ENCODE data around the gene CALML3. TPM values are rescaled to one million over a fixed set of nuclear protein-coding genes. Genes with fewer than 3 reads are reported as not detected.
"Not testable (repeated sequence)": the region's sequence is repeated elsewhere in the genome, so short reads cannot be mapped to it uniquely, and the experiment has no call there.

Gene CALML3
- 144 TPM for total RNA-seq
- 142 TPM for polyA plus RNA-seq
- long read RNA-seq, donor 1, transcript CALML3-201 (1 exons, 2,763 nt), result major isoform, 34 of 34 reads
- long read RNA-seq, donor 1, partial matches to known transcripts, result 0 of 34 reads
- long read RNA-seq, donor 1, other reads (novel, unspliced or antisense), result 0 of 34 reads
- long read RNA-seq, donor 2, result 0 reads
- long read RNA-seq, donor 3, transcript CALML3-201 (1 exons, 2,763 nt), result major isoform, 539 of 539 reads
- long read RNA-seq, donor 3, partial matches to known transcripts, result 0 of 539 reads
- long read RNA-seq, donor 3, other reads (novel, unspliced or antisense), result 0 of 539 reads
- long read RNA-seq, donor 4, transcript CALML3-201 (1 exons, 2,763 nt), result major isoform, 431 of 437 reads
- long read RNA-seq, donor 4, partial matches to known transcripts, result 6 of 437 reads
- long read RNA-seq, donor 4, other reads (novel, unspliced or antisense), result 0 of 437 reads
- long read RNA-seq, donor 5, transcript CALML3-201 (1 exons, 2,763 nt), result major isoform, 522 of 522 reads
- long read RNA-seq, donor 5, partial matches to known transcripts, result 0 of 522 reads
- long read RNA-seq, donor 5, other reads (novel, unspliced or antisense), result 0 of 522 reads
- long read RNA-seq, donor 6, transcript CALML3-201 (1 exons, 2,763 nt), result major isoform, 283 of 283 reads
- long read RNA-seq, donor 6, partial matches to known transcripts, result 0 of 283 reads
- long read RNA-seq, donor 6, other reads (novel, unspliced or antisense), result 0 of 283 reads
- long read RNA-seq, donor 7, transcript CALML3-201 (1 exons, 2,763 nt), result major isoform, 415 of 415 reads
- long read RNA-seq, donor 7, partial matches to known transcripts, result 0 of 415 reads
- long read RNA-seq, donor 7, other reads (novel, unspliced or antisense), result 0 of 415 reads
- long read RNA-seq, donor 8, transcript CALML3-201 (1 exons, 2,763 nt), result major isoform, 155 of 155 reads
- long read RNA-seq, donor 8, partial matches to known transcripts, result 0 of 155 reads
- long read RNA-seq, donor 8, other reads (novel, unspliced or antisense), result 0 of 155 reads
- long read RNA-seq, donor 9, transcript CALML3-201 (1 exons, 2,763 nt), result major isoform, 171 of 171 reads
- long read RNA-seq, donor 9, partial matches to known transcripts, result 0 of 171 reads
- long read RNA-seq, donor 9, other reads (novel, unspliced or antisense), result 0 of 171 reads
- long read RNA-seq, donor 10, transcript CALML3-201 (1 exons, 2,763 nt), result major isoform, 274 of 274 reads
- long read RNA-seq, donor 10, partial matches to known transcripts, result 0 of 274 reads
- long read RNA-seq, donor 10, other reads (novel, unspliced or antisense), result 0 of 274 reads

DNA sequence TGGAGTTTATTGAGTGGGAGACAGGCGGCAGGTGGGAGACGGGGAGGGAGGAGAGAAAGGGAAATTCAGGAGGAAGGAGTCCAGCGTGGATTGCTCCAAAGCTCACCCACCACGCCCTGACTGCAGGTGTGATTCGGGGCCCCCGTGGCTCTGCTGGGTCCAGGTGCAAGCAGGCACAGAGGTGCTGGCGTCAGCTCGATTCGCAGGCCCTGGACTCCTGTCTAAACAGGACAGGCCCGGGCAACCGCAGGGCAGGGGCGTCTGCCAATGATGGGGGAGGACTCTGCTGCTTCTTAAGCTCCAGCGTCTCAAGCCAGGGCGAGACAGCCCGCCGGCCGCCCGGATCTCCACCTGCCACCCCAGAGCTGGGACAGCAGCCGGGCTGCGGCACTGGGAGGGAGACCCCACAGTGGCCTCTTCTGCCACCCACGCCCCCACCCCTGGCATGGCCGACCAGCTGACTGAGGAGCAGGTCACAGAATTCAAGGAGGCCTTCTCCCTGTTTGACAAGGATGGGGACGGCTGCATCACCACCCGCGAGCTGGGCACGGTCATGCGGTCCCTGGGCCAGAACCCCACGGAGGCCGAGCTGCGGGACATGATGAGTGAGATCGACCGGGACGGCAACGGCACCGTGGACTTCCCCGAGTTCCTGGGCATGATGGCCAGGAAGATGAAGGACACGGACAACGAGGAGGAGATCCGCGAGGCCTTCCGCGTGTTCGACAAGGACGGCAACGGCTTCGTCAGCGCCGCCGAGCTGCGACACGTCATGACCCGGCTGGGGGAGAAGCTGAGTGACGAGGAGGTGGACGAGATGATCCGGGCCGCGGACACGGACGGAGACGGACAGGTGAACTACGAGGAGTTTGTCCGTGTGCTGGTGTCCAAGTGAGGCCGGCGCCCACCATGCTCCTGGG lies at the start of gene CALML3:
TSS of gene CALML3 (plus strand) at position 321 of the 920 bp plus-strand sequence. CDS start at position 446, 125 bp downstream.
- no peak for DNase-seq (ENCODE audit: low read depth in 6 of 9, low spot score in 9 of 9)
- H3K27me3 ChIP-seq (ENCODE audit: control insufficient read depth in 2 of 2, insufficient read depth in 1 of 2, low read length in 1 of 2), result no peaks in the 10 kb centered on the region
- WGBS, result 94% methylated on average over 64 of the region's 64 CpGs
- H3K27ac ChIP-seq (ENCODE audit: low read depth in 1 of 2, low read length in 1 of 2), result peak within 1 kb of the TSS; percentile 18 to 74
- no peaks in the 10 kb centered on the region for H3K36me3 ChIP-seq (ENCODE audit: control insufficient read depth in 2 of 2, insufficient read depth in 2 of 2, low read length in 1 of 2)
- peak within 1 kb of the TSS; percentile 22 to 39 for H3K4me3 ChIP-seq (ENCODE audit: low read length in 2 of 2)
- H3K4me1 ChIP-seq (ENCODE audit: control insufficient read depth in 2 of 2, insufficient read depth in 2 of 2, low read length in 2 of 2), result peaks cover 4 to 17% of the 10 kb centered on the region in 2 donors
- no peaks in the 10 kb centered on the region for H3K9me3 ChIP-seq (ENCODE audit: control insufficient read depth in 2 of 2, insufficient read depth in 1 of 2, low read length in 1 of 2)

DNA sequence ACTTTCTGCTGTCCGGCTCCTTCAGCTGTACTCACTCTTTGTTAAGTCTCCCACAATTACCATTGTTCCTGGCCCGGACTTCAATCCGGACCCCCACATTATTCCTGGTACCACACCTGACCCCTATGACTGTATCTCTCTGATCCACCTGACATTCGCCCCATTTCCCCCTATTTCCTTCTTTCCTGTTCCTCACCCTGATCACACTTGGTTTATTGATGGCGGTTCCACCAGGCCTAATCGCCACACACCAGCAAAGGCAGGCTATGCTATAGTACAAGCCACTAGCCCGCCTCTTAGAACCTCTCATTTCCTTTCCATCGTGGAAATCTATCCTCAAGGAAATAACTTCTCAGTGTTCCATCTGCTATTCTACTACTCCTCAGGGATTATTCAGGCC lies 49.7 kb upstream of the CALML3 start:
- H3K27me3 ChIP-seq (ENCODE audit: control insufficient read depth in 2 of 2, insufficient read depth in 1 of 2, low read length in 1 of 2); H3K27ac ChIP-seq (ENCODE audit: low read depth in 1 of 2, low read length in 1 of 2): not testable (repeated sequence)
- WGBS, result 93% methylated on average over 6 of the region's 8 CpGs

DNA sequence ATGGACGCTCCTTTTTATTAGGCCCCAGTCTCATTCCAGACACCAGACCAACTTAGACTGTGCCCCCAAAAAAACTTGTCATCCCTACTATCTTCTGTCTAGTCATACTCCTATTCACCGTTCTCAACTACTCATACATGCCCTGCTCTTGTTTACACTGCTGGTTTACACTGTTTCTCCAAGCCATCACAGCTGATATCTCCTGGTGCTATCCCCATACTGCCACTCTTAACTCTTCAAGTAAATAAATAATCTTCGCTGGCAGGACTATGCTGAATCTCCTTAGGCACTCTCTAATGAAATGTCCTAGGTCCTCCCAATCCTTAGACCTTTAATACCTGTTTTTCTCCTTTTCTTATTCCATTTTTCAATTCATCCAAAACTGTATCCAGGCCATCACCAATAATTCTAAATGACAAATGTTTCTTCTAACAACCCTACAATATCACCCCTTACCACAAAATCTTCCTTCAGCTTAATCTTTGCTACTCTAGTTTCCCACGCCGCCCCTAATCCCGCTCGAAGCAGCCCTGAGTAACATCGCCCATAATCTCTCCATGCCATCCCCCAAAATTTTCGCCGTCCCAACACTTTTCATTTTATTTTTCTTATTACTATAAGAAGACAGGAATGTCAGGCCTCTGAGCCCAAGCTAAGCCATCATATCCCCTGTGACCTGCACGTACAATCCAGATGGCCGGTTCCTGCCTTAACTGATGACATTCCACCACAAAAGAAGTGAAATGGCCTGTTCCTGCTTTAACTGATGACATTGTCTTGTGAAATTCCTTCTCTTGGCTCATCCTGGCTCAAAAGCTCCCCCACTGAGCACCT lies 48.6 kb upstream of the CALML3 start:
- H3K4me3 ChIP-seq (ENCODE audit: low read length in 2 of 2); H3K9me3 ChIP-seq (ENCODE audit: control insufficient read depth in 2 of 2, insufficient read depth in 1 of 2, low read length in 1 of 2); H3K27me3 ChIP-seq (ENCODE audit: control insufficient read depth in 2 of 2, insufficient read depth in 1 of 2, low read length in 1 of 2); H3K4me1 ChIP-seq (ENCODE audit: control insufficient read depth in 2 of 2, insufficient read depth in 2 of 2, low read length in 2 of 2); H3K36me3 ChIP-seq (ENCODE audit: control insufficient read depth in 2 of 2, insufficient read depth in 2 of 2, low read length in 1 of 2); H3K27ac ChIP-seq (ENCODE audit: low read depth in 1 of 2, low read length in 1 of 2); DNase-seq (ENCODE audit: low read depth in 6 of 9, low spot score in 9 of 9): not testable (repeated sequence)
- WGBS, result 97% methylated on average over 11 of the region's 12 CpGs

More for the DNA sequence above, 49.7 kb upstream of the CALML3 start:
- not testable (repeated sequence) for H3K4me3 ChIP-seq (ENCODE audit: low read length in 2 of 2); DNase-seq (ENCODE audit: low read depth in 6 of 9, low spot score in 9 of 9); H3K9me3 ChIP-seq (ENCODE audit: control insufficient read depth in 2 of 2, insufficient read depth in 1 of 2, low read length in 1 of 2); H3K4me1 ChIP-seq (ENCODE audit: control insufficient read depth in 2 of 2, insufficient read depth in 2 of 2, low read length in 2 of 2); H3K36me3 ChIP-seq (ENCODE audit: control insufficient read depth in 2 of 2, insufficient read depth in 2 of 2, low read length in 1 of 2)

DNA sequence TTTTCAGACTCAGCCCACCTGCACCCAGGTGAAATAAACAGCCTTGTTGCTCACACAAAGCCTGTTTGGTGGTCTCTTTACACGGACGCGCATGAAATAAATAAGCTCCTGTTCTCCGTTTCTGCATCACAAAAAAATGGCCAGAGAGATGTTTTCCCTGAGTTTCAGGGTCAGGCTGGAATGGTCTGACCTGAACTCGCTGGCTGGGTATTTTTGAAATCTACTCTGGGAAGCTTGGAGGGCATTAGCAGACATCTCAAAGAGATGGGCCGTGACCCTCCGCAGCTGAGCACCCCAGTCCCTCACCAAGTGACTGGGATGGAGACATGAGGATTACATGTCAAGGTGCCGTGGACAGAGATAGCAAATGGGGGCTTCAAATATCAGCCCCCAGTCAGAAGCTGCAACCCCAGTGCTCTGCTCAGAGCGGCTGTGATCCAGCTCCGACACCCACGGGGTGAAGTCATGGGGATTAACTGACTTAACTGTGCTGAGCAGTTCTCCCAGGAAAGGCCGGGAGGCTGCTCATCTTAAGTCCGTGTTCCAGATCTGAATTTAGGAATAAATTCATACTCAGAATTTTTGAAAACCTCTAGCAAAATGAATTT lies 47.7 kb upstream of the CALML3 start:
- H3K9me3 ChIP-seq (ENCODE audit: control insufficient read depth in 2 of 2, insufficient read depth in 1 of 2, low read length in 1 of 2), result no peaks in the 10 kb centered on the region
- no peak overlapping the region for H3K27ac ChIP-seq (ENCODE audit: low read depth in 1 of 2, low read length in 1 of 2)
- 97% methylated on average over 13 of the region's 13 CpGs for WGBS
- H3K4me3 ChIP-seq (ENCODE audit: low read length in 2 of 2), result no peak overlapping the region
- H3K4me1 ChIP-seq (ENCODE audit: control insufficient read depth in 2 of 2, insufficient read depth in 2 of 2, low read length in 2 of 2), result peaks cover 0 to 3% of the 10 kb centered on the region in 2 donors
- H3K36me3 ChIP-seq (ENCODE audit: control insufficient read depth in 2 of 2, insufficient read depth in 2 of 2, low read length in 1 of 2), result no peaks in the 10 kb centered on the region
- DNase-seq (ENCODE audit: low read depth in 6 of 9, low spot score in 9 of 9), result no peak
- H3K27me3 ChIP-seq (ENCODE audit: control insufficient read depth in 2 of 2, insufficient read depth in 1 of 2, low read length in 1 of 2), result no peaks in the 10 kb centered on the region

DNA sequence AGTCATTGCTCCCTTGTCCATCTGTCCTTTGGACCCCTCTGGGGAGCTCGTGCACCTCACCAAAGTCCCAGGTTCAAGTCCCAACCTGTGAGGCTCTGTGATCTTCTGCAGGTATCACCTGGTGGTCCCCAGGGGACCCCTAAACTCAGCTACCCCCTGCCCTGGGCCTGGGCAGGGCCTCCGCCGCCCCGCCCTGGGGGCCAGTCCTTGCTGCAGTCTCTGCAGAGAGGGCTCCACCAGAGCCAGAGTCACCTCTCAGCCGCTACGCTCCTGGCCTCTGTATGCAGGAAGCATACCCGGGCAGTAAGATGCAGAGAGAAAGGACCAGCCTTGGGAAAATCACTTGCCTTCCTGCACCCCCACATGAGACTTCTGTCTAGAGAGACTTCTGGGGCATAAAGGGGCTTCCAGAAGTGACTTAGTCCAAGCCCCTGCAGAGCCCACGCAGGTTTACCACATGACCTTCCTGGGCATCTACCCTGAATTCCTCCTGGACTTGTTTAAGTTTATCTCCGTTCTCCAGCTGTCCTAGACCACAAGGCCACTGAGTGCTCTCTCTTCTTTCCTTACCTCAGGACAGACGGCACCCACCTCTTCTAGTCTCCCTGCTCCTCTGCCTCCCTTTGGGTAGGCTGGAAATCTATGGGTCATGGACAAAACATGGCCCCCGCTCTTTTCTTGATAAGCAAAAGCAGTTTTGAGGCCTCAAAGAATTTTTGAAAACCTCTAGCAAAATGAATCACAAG lies 46.6 kb upstream of the CALML3 start:
- Histone ChIP-seq H3K27ac (ENCODE audit: low read depth in 1 of 2, low read length in 1 of 2) (no peak overlapping the region), H3K4me1 (ENCODE audit: control insufficient read depth in 2 of 2, insufficient read depth in 2 of 2, low read length in 2 of 2) (peaks cover 0 to 3% of the 10 kb centered on the region in 2 donors), H3K4me3 (ENCODE audit: low read length in 2 of 2) (no peak overlapping the region), H3K27me3 (ENCODE audit: control insufficient read depth in 2 of 2, insufficient read depth in 1 of 2, low read length in 1 of 2) (no peaks in the 10 kb centered on the region), H3K9me3 (ENCODE audit: control insufficient read depth in 2 of 2, insufficient read depth in 1 of 2, low read length in 1 of 2) (no peaks in the 10 kb centered on the region), H3K36me3 (ENCODE audit: control insufficient read depth in 2 of 2, insufficient read depth in 2 of 2, low read length in 1 of 2) (no peaks in the 10 kb centered on the region)
- no peak for DNase-seq (ENCODE audit: low read depth in 6 of 9, low spot score in 9 of 9)
- WGBS, result 98% methylated on average over 11 of the region's 11 CpGs

DNA sequence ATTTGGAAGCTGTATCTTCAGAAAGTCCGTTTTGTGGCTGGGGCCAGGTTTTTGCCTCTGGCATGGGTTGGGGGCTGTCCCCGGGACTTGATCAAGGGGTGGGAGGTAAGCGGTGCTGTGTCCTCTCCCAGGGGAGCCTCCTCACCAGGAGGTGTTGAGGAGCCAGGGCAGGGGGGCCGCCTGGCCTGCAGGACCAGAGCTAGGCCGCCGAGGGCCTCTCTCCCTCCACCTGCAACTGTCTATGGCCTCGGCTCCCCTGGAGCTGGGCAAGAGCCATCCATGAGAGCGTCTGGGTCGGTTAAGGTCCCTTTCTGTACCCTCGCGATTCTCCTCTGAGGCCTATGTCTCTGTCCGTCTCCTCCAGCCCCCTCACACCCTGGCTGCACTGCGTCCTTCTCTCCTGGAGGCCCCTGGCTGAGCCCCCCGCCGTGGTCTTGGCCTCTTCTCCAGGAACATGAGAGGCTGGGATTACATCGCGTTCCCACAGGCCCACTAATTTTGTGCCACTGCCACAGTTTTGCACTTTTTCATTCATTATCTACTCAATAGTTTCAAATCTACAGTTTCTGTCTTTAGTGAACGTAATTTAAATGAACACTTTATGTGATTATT lies 46.0 kb upstream of the CALML3 start:
- H3K36me3 ChIP-seq (ENCODE audit: control insufficient read depth in 2 of 2, insufficient read depth in 2 of 2, low read length in 1 of 2), result no peaks in the 10 kb centered on the region
- DNase-seq (ENCODE audit: low read depth in 6 of 9, low spot score in 9 of 9), result no peak
- no peak overlapping the region for H3K27ac ChIP-seq (ENCODE audit: low read depth in 1 of 2, low read length in 1 of 2)
- H3K4me3 ChIP-seq (ENCODE audit: low read length in 2 of 2), result no peak overlapping the region
- no peaks in the 10 kb centered on the region for H3K27me3 ChIP-seq (ENCODE audit: control insufficient read depth in 2 of 2, insufficient read depth in 1 of 2, low read length in 1 of 2)
- WGBS, result 95% methylated on average over 18 of the region's 18 CpGs
- H3K9me3 ChIP-seq (ENCODE audit: control insufficient read depth in 2 of 2, insufficient read depth in 1 of 2, low read length in 1 of 2), result no peaks in the 10 kb centered on the region
- H3K4me1 ChIP-seq (ENCODE audit: control insufficient read depth in 2 of 2, insufficient read depth in 2 of 2, low read length in 2 of 2), result peaks cover 0 to 3% of the 10 kb centered on the region in 2 donors

Data from thymus (tissue), 14 donors.